SK-N-MC (cell line): ENCODE data around the gene SPATC1L.

Source experiments
- EZH2 ChIP-seq: fragments of 200-600 bp; sonication (generic); IDR thresholded peaks from one replicate; pipeline ENCODE4 v1.6.1; 2017; ENCODE audit warnings: antibody characterized with exemption
- FOXP2 ChIP-seq: optimal IDR thresholded peaks from 2 replicates; pipeline ENCODE3; 2011; ENCODE audit warnings: mild to moderate bottlenecking, moderate library complexity; ENCODE audit not compliant: insufficient read depth; ENCODE audit errors: extremely low read length, control extremely low read depth
- POLR2AphosphoS5 ChIP-seq: IDR thresholded peaks from 2 replicates; pipeline ENCODE4 v1.6.1; 2012; ENCODE audit warnings: mild to moderate bottlenecking, low read depth, low read length, borderline replicate concordance

- TF ChIP-seq POLR2AphosphoS5, result no peak
- TF ChIP-seq EZH2, result no peak
- TF ChIP-seq FOXP2, result no peak
Observed at GRCh38 chr21:46156678-46157077, 27.6 kb downstream of the SPATC1L start.
